Mesenteric fat pad (tissue), 1 donor: Measurements from ENCODE around the gene FAM13B. TPM values are rescaled to one million over a fixed set of nuclear protein-coding genes. Genes with fewer than 3 reads are reported as not detected.
"Not testable (repeated sequence)": the region's sequence is repeated elsewhere in the genome, so short reads cannot be mapped to it uniquely, and the experiment has no call there.

Experiments used
- DNase-seq: peaks from one replicate; pipeline ENCODE4 v3.0.0-alpha.2; 2020; ENCODE audit warnings: low spot score
- total RNA-seq: library from RNA; stranded (reverse); fragmentation: NEBNext Ultra II Directional; extraction: Animal tissue kit (Norgen Biotek cat#: 25700); gene quantifications from one replicate; pipeline ENCODE4 v1.2.1, GENCODE V29; 2021
- donor health status: DM: yes; HTN: yes; CAD: no.

Gene FAM13B
- total RNA-seq, 1 donor from 2014 or later = 39.3 TPM

DNA sequence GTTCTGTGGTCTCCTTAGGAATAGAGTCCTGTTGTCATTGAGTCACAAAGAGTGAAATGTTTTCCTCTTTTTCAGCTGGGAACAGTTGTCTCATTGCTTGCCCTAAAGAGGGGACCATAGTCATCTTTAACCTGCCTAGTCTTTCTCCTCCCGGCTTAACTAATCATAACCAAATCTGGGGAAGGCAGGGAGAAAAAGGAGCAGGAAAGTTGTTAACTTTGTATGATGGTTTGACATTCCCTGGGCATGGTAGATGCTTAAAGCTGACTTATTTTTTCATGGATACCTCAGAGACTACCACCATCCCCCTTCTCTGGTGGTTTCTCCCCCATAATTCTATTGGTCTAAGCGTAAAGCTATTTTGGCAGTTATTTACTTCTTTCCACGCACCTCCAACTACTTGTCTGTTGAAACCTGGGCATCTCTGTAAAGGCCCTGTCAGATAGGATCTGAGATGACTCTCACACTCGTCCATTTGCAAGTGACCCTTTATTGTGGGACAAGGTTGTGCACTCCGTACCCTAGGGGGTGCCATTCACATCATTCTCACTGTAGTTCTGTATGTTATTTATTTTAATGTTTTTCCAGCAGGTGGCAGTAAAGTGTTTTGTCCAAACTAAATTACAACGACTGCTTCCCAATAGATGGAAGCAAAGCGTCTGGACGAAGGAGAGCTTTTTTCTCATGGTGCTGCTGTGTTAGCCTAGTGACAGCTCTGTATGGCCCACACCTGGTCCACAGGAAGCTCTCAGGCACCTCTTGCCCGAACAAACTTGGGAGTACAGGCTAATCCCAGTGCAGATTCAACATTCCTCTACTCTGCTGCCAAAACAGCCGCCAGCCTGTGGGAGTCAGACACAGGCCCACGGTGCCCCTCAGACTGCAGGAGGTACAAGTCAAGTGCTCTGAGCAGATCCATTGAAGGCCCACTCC, 3.0 kb upstream of the FAM13B start:
- no peak for DNase-seq

DNA sequence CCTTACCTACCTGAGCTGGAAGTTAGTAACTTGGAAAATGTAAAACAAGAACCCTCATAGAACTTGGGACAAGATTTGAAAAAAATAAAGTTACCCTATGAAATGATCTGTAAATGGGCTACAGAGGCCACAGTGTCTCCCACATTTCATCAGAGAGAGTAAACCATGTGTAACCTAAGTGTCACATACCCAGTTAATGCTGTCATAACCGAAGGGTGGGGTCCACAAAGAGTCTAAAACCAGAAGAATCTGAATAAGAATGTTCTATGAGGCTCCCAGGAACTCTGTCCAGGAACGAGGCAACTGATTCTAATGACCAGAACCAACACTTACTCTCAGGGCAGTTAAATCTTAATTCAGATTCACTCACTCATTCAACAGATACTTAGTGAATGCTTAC, 1.0 kb upstream of the FAM13B start:
- no peak for DNase-seq

DNA sequence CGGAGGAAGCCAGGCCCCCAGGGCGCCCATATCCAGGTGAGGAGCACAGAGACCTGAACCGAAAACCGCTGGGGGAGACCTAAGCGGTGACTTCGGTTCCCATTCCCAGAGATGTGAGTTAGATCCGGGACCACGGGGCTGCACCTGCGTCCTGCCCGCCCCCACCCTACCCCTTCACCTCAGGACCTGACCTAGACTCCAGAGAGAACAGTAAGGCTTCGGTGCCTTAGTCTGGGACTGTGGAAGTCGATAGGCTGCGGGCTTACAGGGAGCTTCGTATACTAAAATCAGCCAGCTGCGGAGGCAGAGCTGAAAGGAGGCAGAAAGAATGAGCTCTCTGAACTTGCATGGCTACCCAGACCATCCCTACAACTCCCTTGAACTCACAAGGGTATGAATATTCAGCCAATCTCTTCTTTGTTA, 518 bp upstream of the FAM13B start:
- no peak for DNase-seq

DNA sequence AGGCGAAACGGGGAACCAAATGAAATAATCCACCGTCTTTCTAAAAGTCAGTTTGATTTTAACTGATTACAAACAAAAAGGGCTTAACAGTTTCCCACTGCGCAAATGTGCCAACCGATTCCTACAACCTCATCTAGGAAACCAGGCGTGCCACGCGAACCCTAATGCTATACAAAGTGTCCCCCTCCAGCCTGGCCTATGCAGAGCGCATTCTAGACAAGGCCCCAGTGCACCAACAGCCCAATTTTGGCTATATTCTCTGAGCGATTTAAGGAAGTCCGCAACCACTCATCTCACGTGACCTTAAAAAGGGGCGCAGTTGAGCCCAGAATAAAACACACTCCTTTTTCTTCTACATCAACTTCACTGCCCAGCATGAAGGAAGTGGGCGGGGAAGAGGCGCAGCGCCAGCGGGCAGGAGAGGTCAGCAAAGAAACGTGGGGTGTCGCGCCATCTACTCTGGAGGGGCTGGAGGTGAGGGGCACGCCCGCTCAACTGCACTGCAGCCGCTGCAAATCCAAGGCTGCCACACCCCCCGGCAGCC, 779 bp downstream of the FAM13B start:
- no peak for DNase-seq

DNA sequence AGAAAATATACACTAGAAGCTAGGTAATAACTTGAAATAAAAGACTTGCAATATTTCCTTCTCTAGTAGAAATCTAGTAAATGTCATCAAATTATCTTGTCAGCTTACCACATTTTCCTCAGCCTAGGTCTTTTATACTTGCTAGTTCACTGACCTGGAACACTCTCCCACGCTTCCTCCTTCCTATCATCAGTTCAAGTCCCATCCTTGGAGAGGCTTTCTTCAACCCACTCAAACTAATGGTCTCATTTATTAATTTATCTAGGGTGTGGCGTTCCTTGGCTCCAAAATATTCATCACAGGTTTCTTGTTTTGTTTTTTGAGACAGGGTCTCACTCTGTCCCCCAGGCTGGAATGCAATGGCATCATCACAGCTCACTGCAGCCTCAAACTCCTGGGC, 2.9 kb downstream of the FAM13B start:
- no peak for DNase-seq

DNA sequence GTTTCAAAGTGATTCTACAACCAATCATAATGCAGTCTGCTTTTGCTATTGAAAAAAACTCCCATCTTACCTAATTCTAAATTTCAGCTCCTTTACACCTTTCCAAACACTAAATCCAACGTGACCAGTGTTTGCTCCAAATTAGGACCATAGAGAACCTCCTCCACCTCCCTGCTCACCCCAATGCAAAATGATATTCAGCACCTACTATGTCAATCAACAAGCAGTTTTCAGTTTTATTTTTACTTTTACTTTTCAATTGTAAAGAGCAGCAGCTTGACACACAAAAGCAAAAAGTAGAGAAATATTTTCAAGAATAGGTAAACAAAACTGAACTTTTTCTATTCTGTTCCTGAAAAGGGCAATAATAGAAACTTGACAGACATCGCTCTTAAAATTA, 3.4 kb downstream of the FAM13B start:
- DNase-seq = no peak

DNA sequence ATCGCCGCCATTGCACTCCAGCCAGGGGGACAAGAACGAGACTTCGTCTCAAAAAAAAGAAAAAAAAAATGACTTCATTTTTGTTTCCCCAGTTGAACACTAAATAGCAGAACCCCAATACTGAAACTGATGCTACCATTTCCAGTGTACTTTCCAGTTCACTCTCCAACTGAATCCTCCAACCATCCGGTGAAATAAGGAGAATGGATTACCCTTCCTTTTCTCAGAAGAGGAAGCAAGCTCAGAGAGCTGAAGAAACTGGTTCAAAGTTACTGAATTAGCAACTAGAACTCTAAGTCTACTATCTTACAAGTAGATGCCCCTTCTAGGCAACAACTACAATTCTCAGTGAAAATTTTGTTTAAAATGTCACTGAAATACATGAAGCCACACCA, 3.9 kb downstream of the FAM13B start:
- no peak for DNase-seq

DNA sequence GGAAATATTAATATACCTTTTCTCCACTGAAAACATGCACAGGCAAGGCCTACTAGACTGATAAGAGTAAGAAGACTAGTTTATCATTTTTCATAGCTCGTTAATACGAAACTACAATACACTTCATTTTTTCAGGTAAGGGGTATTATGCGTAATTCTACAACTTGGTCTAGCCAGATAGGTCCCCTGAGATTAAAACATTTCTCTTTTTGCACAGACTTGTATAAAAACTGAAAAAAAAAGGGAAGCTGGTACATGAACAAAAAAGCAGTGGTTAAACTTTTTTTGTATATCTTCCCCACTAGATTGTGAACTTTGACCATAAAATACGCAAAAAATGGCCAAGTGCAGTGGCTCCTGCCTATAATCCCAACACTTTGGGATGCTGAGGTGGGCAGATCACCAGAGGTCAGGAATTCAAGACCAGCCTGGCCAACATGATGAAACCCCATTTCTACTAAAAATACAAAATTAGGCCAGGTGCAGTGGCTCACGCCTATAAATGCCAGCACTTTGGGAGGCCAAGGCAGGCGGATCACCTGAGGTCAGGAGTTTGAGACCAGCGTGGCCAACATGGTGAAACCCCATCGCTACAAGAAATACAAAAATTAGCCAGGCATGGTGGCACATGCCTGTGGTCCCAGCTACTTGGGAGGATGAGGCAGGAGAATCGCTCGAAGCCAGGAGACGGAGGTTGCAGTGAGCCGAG, 4.5 kb downstream of the FAM13B start:
- DNase-seq = not testable (repeated sequence)

DNA sequence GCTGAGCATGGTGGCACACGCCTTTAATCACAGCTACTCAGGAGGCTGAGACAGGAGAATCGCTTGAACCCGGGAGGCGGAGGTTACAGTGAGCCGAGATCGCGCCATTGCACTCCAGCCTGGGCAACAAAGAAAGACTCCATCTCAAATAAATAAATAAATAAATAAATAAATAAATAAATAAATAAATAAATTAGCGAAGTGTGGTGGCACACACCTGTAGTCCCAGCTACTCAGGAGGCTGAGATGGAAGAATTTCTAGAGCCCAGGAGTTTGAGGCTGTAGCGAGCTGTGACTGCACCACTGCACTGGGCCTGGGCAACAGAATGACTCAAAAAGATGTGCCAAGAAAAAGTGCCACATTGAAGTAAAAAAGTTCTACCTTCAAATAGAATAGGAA, 6.1 kb downstream of the FAM13B start:
- DNase-seq = not testable (repeated sequence)

DNA sequence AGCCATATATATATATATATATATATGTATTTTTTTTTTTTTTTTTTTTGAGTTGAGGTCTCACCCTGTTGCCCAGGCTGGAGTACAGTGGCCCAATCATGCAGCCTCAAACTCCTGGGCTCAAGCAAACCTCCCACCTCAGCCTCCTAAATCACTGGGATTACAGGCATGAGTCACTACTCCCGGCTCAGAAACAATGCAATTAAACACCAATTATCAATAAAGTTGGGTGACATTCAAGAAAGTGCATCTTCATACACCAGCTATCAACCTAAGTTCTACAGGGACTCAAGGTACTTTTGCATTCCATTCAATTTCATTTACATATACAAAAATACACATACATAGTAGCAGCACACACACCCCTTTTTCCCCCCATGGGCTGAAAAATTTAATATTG, 7.6 kb downstream of the FAM13B start:
- DNase-seq = no peak

DNA sequence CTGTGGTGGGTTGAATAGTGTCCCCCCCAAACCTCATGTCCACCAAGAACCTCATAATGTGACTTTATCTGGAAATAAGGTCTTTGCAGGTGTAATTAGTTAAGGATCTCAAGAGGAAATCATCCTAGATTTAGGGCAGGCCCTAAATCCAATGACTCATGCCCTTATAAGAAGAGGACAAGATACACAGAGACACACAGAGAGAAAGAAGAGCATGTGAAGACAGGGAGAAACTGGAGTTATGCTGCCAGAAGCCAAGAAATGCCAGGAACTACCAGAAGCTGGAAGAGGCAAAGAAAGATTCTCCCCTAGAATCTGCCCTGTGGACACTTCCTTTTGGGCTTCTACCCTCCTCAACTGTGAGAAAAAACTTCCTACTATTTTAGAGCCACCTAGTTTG, 8.8 kb downstream of the FAM13B start:
- DNase-seq = no peak

DNA sequence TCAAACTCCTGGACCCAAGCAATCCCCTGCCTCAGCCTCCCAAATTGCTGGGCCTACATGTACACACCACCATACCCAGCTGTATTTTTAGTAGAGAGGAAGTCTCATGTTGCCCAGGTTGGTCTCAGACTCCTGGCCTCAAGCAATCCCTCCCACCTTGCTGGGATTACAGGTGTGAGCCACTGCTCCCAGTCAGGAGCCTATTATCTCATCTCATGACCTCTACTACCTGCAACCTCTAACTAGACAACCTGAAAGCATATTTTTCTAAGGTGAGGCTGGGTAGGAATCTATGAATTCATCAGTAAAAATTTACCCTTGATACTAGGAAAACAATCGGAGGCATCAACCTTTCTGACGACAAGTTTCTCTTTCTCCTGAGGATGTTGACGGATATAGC, 10.0 kb downstream of the FAM13B start:
- no peak for DNase-seq

DNA sequence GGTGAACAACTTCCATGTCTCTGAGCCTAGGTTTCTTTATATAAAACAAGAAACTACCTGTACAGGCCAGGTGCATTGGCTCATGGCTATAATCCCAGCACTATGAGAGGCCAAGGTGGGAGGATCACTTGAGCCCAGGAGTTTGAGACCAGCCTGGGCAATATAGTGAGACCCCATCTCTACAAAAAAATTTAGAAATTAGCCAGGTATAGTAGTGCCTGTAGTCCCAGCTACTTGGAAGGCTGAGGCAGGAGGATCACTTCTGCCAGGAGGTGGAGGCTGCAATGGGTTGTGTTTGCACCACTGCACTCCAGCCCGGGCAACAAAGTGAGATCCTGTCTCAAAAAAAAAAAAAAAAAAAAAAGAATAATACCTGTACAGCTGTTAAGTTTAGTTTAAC, 11.1 kb downstream of the FAM13B start:
- no peak for DNase-seq

DNA sequence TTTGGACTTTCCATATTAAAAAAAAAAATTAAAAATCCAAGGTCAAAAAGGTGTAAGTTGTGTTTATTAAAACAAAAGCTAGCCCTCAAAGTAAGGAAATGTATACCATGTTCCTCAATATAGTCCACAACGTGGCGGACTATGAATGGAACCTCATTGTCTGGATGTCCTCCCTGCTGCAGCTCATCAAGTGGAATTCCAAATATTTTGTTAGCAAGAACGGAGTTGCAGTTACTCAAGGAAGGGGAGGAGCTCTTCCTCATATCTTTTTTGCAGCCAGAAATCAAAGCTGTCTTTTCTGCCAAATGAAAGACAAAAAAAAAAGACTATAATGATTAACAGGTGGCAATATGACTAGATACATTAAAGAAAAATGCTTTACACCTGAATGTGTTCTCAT, 14.0 kb downstream of the FAM13B start:
- no peak for DNase-seq

DNA sequence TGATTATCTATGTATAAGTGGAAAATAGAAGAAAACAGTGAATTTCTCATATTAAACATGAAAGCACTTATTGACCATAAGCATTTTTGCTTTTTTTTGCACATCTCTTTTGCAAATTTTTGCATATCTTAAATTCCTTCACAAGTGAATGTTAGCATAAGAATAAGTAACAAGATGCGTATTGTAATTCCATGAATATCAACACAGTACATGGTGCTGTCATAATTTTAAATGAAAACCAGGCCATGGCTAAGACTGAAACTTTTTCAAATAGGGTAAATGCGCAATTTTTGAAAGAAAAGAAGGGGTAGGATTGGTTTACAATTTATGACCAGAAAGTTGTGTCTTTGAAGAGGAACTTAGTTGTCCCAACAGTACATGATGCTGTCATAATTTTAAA, 17.0 kb downstream of the FAM13B start:
- DNase-seq = no peak

DNA sequence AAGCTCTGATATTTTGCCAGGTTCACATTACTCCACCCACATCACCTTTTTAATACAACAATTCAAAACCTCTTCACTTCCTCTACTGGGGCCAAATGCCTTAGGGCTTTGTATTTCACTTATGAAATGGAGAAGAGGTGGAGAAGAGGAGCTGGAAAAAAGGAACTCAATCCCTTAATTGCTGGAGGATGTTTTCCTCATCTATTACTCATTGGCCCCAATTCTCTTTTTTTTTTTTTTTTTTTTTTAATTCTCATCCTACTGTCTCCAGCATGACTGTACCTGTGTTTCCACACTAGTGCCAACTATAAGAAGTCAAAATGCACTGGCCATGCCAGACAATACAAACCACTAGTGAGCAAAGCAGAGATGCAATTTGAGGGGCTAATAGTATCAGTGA, 20.9 kb downstream of the FAM13B start:
- no peak for DNase-seq

DNA sequence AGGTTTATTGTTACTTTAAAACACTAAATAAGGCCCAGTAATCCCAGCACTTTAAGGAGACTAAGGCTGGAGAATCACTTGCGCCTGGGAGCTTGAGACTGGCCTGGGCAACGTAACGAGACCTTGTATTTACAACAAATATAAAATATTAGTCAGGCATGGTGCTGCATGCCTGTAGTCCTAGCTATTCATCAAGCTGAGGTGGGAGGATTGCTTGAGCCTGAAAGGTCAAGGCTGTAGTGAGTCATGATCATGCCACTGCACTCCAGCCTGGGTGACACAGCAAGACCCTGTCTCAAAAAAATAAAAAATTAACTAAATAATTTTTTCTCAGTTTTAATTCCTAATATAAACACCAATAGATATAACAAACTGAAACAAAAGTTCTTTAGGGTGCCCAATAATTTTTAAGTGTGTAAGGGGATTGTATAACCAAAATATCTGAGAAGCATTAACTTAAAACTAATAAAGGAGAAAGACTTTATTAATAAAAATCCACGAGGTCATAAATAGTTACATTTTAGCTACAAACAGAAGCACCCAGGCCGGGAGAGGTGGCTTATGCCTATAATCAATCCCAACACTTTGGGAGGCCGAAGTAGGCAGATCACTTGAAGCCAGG, 32.7 kb downstream of the FAM13B start:
- DNase-seq = no peak

DNA sequence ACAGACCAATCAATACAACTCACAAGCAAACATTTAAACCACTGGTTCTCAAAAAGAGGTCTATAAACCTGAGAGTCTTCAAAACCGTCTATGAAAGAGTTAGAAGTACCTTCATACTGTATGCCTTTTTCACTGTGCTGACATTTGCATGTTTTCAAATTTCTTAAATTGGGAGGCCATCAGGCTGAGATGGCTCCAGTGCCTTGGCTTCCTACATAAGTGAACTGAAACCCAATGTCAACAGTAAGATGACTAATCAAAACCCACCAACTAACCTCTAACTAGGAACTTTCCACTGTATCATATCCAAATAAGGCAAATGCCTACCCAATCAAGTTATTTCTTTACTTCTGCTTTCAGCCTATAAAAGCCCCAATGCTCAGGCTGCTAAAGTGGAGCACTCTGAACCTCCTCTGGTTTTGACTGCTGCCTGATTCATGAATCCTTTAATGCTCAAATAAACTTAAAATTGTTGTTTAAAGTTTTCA, 35.1 kb downstream of the FAM13B start:
- DNase-seq = no peak

DNA sequence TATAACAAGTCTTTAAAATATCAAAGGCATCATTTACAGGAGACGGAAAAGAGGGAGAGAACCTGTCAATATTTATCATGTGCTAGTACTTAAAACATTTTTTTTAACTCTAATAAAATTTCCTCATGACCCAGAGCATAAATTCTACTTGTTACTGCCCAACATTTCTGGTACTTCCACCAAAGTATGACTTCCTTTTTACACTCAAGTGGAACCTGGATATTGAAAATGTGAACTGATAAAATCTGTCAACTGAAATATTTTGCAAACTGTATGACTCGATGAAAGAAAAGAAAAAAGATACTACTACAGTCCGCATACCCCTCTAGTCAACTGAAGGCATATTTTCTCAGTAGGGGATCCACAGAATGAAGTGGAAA, 37.1 kb downstream of the FAM13B start:
- DNase-seq = no peak

DNA sequence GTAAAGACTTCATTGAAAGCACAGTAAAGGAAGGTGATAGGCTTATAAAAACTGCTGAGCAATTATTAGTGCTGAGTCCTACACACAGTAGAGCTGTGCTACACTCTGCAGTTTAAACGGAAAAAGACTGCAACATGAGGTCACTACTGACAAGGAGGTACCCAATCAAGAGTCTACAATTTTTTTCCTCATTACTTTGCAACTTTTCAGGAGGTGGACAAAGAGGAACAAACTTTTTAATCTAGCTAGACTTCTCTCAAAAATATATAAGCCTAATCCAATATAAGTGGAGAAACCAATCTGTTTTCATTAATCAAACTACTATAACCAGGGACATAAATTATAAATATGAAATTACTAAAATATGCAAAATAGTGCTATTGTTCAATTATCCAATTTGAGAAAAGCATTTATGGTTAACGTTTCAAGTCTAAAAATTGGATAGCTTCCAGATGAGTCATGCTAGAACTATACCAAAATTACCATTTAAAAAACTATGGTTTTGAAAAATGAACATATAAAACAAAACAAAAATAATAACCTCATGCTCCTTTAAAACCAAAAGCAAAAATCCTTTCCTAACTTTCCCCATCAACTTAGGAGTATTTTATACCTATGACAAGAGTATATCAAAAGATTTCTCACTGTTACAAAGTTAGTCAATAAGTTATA, 37.7 kb downstream of the FAM13B start:
- DNase-seq = no peak

DNA sequence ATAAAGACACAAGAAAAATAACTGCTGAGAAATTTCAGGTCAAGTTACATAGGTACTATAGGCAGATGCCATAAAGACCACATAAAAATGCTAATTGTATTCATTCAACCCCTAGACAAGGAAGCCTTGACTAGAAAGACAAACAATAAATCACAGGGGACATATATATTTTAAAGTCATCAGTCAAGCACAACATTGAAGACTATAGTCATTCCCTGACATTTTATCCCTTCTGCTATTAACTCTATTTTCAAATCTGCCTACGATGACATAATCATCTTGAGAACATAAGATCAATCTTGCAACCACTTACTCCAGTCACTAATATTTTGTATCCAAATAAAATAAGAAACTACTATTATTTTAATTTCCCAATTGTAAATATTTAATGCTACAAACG, 38.3 kb downstream of the FAM13B start:
- no peak for DNase-seq
